HS-5 (cell line): ENCODE data around the gene CRYGA.
A peak's percentile ranks its signal among the peaks of the same experiment; 100 is the strongest.

Experiments used
- DNase-seq: peaks from one replicate; pipeline ENCODE4 v3.0.0-alpha.2; 2012; ENCODE audit warnings: low read depth

CRYGA gene, protein sequence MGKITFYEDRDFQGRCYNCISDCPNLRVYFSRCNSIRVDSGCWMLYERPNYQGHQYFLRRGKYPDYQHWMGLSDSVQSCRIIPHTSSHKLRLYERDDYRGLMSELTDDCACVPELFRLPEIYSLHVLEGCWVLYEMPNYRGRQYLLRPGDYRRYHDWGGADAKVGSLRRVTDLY

DNA sequence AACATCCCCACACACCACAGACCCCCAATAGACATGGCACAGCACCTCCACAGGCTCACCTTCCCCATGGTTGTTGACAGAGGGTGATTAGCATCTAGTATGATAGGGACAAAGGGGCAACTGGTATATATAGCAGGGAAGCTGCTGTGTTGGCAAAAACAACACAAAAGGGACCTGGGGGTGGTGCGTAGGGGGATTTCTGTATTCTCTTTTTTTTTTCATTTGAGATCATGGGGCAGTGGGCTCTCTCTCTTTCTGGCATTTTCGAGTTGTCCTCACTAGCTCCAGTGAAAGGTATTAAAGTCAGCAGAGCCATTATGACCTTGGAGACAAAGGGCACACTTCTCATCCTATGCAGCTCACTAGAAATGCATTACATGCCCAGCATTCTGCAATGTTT is at the start of gene CRYGA:
Gene CRYGA, minus strand, starts transcription at position 101 of the 400 bp plus-strand sequence. Its CDS starts 33 bp downstream, at position 68.
- DNase-seq, result no peak

DNA sequence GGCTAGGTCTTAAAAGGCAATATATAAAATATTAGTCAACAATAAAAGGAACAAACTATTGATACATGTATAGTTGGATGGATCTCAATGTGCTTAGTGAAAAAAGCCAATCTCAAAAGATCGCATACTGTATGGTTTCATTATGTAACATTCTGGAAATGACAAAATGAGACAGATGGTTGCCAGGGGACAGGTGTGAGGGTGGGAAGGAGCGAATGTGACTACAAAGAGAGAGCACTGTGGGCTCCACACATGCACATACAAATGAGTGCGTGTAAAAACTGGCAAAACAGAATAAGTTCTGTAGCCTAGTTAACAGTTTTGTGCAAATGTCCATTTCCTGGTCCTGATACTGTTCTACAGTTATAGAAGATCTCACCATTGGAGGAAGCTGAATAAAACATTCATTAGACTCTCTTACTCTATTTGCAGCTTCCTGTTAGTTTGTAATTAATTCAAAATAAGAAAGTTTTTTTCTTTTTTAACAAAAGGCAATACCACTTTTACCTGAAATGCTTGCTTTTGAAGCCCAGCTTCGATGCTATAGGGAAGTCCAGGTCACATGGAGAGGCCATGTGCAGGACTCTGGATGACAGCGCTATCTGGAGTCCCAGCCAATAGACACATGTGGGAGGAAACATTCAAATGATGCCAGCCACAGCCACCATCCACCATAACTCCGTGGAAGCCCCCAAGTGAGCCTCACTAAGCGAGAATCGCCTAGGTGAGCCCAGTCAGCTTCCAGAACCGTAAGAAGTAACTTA is 47.5 kb upstream of the CRYGA start:
- no peak for DNase-seq

- no peak for DNase-seq
These were observed 45.1 kb upstream of the CRYGA start for GRCh38 chr2:208208335-208209085.

GRCh38 chr2:208207769-208208168 is 44.4 kb upstream of the CRYGA start:
- DNase-seq, result no peak

DNA sequence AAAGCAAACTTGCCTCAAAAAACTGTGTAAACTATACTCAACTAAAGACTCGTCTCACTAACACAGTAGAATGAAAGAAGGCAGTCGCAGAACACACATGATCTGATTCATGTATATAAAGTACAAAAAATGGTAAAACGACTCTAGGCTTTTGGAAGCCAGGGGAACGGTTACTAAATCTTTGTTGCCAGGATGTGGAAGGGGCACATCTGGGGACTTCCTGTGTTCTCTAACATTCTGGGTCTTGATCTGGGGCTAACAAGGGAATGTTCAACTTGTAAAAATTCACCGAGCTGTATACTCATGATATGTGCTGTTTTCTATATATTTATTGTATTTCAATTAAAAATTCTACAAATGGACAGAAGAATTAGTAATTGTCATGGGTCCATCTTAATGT is 40.8 kb upstream of the CRYGA start:
- no peak for DNase-seq

- no peak for DNase-seq
These were observed 32.1 kb upstream of the CRYGA start for GRCh38 chr2:208195531-208195930.

- no peak for DNase-seq
These were observed 29.3 kb upstream of the CRYGA start for GRCh38 chr2:208192611-208193236.

GRCh38 chr2:208189810-208190503 is 26.6 kb upstream of the CRYGA start, which contains the start of gene C2orf80:
TSS of gene C2orf80 (minus strand) at chr2:208190030. CDS start at chr2:208186986, 3,044 bp downstream.
- no peak for DNase-seq

DNA sequence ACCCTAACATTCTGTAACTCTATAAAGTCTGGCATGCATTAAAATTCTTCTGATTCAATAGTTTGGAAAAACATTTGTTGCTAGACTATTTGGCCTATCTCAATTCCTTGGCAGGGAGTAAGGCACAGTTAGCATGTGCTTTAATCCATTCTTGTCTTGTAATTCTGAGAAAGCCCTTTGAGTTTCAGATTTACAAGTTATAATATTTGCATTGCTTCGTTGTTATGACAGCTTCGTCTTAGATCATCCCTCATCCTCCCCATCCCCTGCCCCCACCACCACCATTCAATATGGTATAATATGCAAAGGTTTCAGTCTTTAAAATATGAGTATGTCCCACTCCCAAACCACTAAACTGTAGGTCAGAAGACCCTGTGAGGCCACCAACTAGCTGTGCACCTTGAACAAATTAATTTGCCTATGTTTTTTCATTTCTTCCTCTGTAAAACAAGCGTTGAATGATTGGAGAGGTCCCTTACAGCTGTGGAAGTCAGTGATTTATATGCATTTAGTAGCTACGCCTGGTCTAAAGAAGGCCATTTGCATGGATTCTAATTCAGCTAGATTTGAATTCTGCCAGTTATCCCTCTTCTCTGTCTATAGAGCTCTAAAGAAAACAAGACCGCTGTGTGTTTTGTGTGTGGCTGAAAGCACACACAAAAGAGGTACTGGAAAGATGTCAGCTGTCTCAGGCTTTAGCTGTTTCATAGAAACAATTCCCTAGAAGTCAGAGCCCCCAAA is 25.9 kb upstream of the CRYGA start:
- no peak for DNase-seq

- no peak for DNase-seq
These were observed 23.5 kb upstream of the CRYGA start for GRCh38 chr2:208186893-208187292.

GRCh38 chr2:208186465-208186864 is 23.1 kb upstream of the CRYGA start:
- no peak for DNase-seq

DNA sequence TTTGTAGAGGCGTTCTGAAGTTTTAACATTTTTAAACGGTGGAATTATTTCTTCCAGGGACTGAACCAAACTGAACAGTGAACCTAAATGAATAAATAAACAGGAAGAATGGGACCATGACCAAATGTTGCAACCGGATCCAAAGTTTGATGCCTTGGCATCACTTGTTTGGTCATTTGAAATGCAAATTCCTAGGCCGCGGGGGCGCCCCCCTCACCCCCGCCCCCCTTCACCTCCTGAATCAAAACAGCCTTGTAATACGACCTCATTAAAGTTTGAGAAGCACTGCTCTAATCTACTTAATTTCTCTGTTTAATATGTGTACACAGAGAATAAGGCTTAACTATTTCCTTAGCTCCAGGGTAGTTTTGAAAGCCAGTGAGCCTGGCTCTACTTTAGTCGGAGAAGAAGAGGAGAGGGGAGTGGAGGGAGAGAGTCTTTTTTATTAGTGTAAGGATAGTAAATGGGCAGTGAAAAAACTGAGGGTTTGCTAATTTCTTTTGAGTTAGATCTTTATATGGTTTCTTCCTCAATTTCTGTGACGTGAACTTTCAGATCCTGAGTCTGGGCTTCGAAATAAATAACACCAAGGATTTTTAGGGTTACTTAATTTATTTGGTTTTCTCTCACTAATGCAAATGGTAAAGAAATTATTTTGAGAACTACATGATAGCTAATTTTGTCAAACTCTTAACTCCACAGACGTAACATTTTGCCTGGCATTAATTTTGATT is 20.8 kb upstream of the CRYGA start:
- no peak for DNase-seq

DNA sequence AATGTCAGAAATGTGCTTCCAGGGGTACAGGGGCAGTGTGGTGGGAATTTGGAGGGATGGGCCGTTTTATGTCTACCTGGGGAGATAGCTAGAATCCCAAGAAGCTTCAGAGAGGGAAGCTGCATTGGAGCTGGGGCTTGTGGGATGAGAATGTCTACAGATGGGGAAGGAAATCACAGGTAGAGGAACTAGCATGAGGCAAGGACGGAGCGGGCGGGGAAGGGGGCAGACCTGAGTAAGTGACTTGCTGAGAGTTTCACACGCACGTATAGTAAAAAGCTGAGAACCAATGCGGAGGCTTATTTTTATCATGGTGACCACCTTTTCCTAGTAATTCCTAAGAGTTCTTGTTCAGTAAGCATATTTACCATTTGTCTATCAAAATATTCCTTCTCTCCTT is 20.1 kb upstream of the CRYGA start:
- DNase-seq, result no peak

- DNase-seq, result no peak
These were observed 19.4 kb upstream of the CRYGA start for GRCh38 chr2:208182835-208183234.

- no peak for DNase-seq
These were observed 15.7 kb upstream of the CRYGA start for GRCh38 chr2:208179028-208179609.

- DNase-seq, result no peak
These were observed 12.4 kb upstream of the CRYGA start for GRCh38 chr2:208175840-208176153.

DNA sequence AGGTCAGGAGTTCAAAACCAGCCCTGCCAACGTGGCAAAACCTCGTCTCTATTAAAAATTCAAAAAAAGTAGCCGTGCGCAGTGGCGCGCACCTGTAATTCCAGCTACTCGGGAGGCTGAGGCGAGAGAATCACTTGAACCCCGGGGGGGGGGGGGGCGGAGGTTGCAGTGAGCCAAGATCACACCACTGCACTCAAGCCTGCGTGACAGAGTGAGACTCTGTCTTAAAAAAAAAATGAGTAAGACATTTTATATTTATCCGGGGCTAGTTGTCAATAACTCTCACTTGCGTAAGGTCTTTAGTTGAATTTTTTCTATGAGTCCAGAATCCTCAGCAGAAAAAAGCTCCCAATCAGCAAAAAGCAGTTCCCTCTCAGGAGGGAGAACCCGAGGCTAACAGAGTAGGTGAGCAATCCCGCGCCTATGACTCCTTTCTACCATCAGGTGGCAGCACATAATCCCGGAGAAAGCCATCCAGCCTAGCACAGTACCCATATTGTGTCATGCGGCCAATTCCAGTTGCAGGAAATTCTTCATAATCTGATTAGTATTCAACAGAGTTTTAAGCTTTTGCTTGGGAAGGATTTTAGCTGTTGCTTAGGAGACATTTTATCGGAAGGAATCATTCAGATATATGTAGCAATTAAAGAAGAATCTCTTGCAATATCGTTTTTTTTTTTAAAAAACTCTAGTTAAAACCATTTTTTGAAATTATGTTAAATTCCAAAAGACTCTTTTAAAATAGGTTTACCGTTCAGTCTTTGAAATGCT is 11.9 kb upstream of the CRYGA start:
- DNase-seq, result peak; percentile 61

GRCh38 chr2:208174144-208174543 is 10.8 kb upstream of the CRYGA start:
- DNase-seq, result no peak

GRCh38 chr2:208172125-208172524 is 8.7 kb upstream of the CRYGA start:
- DNase-seq, result no peak
